ENCODE results near the gene WBP2. TPM values are rescaled to one million over a fixed set of nuclear protein-coding genes. Genes with fewer than 3 reads are reported as not detected.

The WBP2 gene
- total and polyA plus RNA-seq, 2 of the 13 experiments (the other 11 are each of a cell fraction or from before 2014, with no cell fraction given), result 29.2 to 29.5 TPM

GRCh38 chr17:75892556-75893224, 37.6 kb upstream of the WBP2 start (continued):
- TF ChIP-seq ZNF407 (CRISPR knock-in tag; IDR thresholded peaks at IDR 0.05; ENCODE audit: not compliant biosample characterization) (no peak), IKZF5 (CRISPR knock-in tag; IDR thresholded peaks at IDR 0.05) (peak; percentile 66), ZNF205 (CRISPR knock-in tag; IDR thresholded peaks at IDR 0.05) (no peak; the same call in 1 of the 2 replicates), ZNF660 (CRISPR knock-in tag; IDR thresholded peaks at IDR 0.05; ENCODE audit: borderline replicate concordance, low read depth) (no peak), SIX1 (CRISPR knock-in tag; IDR thresholded peaks at IDR 0.05; ENCODE audit: borderline replicate concordance) (no peak), ZNF567 (CRISPR knock-in tag; IDR thresholded peaks at IDR 0.05; ENCODE audit: borderline replicate concordance) (peak; percentile 92; the same call in 1 of the 2 replicates), CEBPG (CRISPR knock-in tag; IDR thresholded peaks at IDR 0.05) (no peak), THRA (CRISPR knock-in tag; IDR thresholded peaks at IDR 0.05; ENCODE audit: borderline replicate concordance) (no peak), FOXO4 (CRISPR knock-in tag; conservative IDR thresholded peaks at IDR 0.05) (no peak), BCL6 (CRISPR knock-in tag; IDR thresholded peaks at IDR 0.05) (peak; percentile 9; the same call in 1 of the 2 replicates), RFX1 (IDR thresholded peaks at IDR 0.05) (no peak), SAFB2 (CRISPR knock-in tag; IDR thresholded peaks at IDR 0.05; ENCODE audit: borderline replicate concordance, low read depth) (no peak), MTF1 (CRISPR knock-in tag; IDR thresholded peaks at IDR 0.05) (no peak), THAP8 (CRISPR knock-in tag; IDR thresholded peaks at IDR 0.05; ENCODE audit: borderline replicate concordance) (no peak), RBFOX2 (IDR thresholded peaks at IDR 0.05; ENCODE audit: low read depth, low read length) (peak; percentile 89)

Measured in HepG2 (cell line).